Measurements from ENCODE around the gene PIP5K1B.

The PIP5K1B gene

GRCh38 chr9:69023650-69024049 lies 318.6 kb downstream of the PIP5K1B start:
- Histone ChIP-seq H3K27ac (no peak overlapping the region), H3K9me3 (ENCODE audit: low read depth, low read length) (no peaks in the 10 kb centered on the region), H3K36me3 (ENCODE audit: insufficient read depth, low read length) (no peaks in the 10 kb centered on the region), H3K9ac (ENCODE audit: insufficient read length) (no peak overlapping the region), H3K4me3 (no peak overlapping the region)
- no peak for DNase-seq (ENCODE audit: low read depth, low spot score)
- TF ChIP-seq EZH2 (IDR thresholded peaks at IDR 0.05) (no peak), FOXP2 (optimal IDR thresholded peaks at IDR 0.05; ENCODE audit: control extremely low read depth, extremely low read length, insufficient read depth) (no peak), POLR2AphosphoS5 (IDR thresholded peaks at IDR 0.05; ENCODE audit: borderline replicate concordance, low read depth, low read length) (no peak)

- Histone ChIP-seq H3K9me3 (ENCODE audit: low read depth, low read length) (no peaks in the 10 kb centered on the region), H3K9ac (ENCODE audit: insufficient read length) (no peak overlapping the region), H3K36me3 (ENCODE audit: insufficient read depth, low read length) (no peaks in the 10 kb centered on the region), H3K27ac (no peak overlapping the region), H3K4me3 (no peak overlapping the region)
- TF ChIP-seq EZH2 (IDR thresholded peaks at IDR 0.05) (no peak), FOXP2 (optimal IDR thresholded peaks at IDR 0.05; ENCODE audit: control extremely low read depth, extremely low read length, insufficient read depth) (no peak), POLR2AphosphoS5 (IDR thresholded peaks at IDR 0.05; ENCODE audit: borderline replicate concordance, low read depth, low read length) (no peak)
- no peak for DNase-seq (ENCODE audit: low read depth, low spot score)
These were observed 322.5 kb downstream of the PIP5K1B start for GRCh38 chr9:69027355-69028097.

- H3K36me3 ChIP-seq (ENCODE audit: insufficient read depth, low read length), result no peaks in the 10 kb centered on the region
- no peak for TF ChIP-seq POLR2AphosphoS5 (IDR thresholded peaks at IDR 0.05; ENCODE audit: borderline replicate concordance, low read depth, low read length)
- no peak for TF ChIP-seq FOXP2 (optimal IDR thresholded peaks at IDR 0.05; ENCODE audit: control extremely low read depth, extremely low read length, insufficient read depth)
- TF ChIP-seq EZH2 (IDR thresholded peaks at IDR 0.05), result no peak
- H3K27ac ChIP-seq, result no peak overlapping the region
- no peaks in the 10 kb centered on the region for H3K9me3 ChIP-seq (ENCODE audit: low read depth, low read length)
- no peak for DNase-seq (ENCODE audit: low read depth, low spot score)
- H3K4me3 ChIP-seq, result no peak overlapping the region
- no peak overlapping the region for H3K9ac ChIP-seq (ENCODE audit: insufficient read length)
These were observed 323.7 kb downstream of the PIP5K1B start for GRCh38 chr9:69028754-69029153.

- no peak for TF ChIP-seq EZH2 (IDR thresholded peaks at IDR 0.05)
- no peak for TF ChIP-seq FOXP2 (optimal IDR thresholded peaks at IDR 0.05; ENCODE audit: control extremely low read depth, extremely low read length, insufficient read depth)
- no peak for TF ChIP-seq POLR2AphosphoS5 (IDR thresholded peaks at IDR 0.05; ENCODE audit: borderline replicate concordance, low read depth, low read length)
- Histone ChIP-seq H3K36me3 (ENCODE audit: insufficient read depth, low read length) (no peaks in the 10 kb centered on the region), H3K4me3 (no peak overlapping the region), H3K27ac (no peak overlapping the region), H3K9ac (ENCODE audit: insufficient read length) (no peak overlapping the region), H3K9me3 (ENCODE audit: low read depth, low read length) (no peaks in the 10 kb centered on the region)
- DNase-seq (ENCODE audit: low read depth, low spot score), result no peak
These were observed 324.5 kb downstream of the PIP5K1B start for GRCh38 chr9:69029535-69029934.

DNA sequence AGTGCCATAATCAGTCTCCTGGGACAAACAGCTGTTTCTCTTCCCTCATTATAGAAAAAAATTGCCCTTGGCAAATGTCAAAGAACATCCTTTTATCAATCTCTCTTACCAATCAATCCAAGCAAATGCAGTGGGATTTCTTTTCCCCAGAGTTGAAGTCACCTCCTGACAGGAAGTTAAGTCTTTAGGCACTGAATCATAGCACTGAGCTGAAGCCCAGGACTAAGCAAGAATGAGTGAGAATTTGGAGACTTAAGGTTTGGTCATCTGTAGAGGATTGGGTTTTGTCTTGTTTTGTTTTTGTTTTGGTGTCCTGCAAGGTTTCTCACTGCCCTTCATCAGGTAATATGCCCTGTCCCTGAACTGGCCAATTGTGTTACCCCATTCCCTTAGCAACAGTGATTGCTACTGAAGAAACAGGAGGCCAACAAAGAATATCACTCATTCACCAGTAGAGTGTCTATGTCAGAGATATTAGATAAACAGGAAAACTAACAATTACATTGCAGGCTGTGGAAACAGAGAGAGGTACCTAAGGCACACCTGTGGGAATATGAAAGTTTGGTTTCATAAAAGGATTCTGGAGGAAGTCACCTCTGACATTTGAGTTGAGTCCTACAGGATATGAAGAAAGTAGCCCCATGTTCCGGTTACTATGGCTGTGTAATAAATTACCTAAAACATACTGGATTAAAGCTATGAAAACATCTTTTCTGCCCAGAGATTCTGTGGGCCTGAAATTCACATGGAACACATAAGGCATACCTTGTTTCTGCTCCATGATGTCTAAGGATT lies 326.0 kb downstream of the PIP5K1B start:
- no peak for DNase-seq (ENCODE audit: low read depth, low spot score)
- TF ChIP-seq EZH2 (IDR thresholded peaks at IDR 0.05) (no peak), FOXP2 (optimal IDR thresholded peaks at IDR 0.05; ENCODE audit: control extremely low read depth, extremely low read length, insufficient read depth) (no peak), POLR2AphosphoS5 (IDR thresholded peaks at IDR 0.05; ENCODE audit: borderline replicate concordance, low read depth, low read length) (no peak)
- no peak overlapping the region for H3K9ac ChIP-seq (ENCODE audit: insufficient read length)

DNA sequence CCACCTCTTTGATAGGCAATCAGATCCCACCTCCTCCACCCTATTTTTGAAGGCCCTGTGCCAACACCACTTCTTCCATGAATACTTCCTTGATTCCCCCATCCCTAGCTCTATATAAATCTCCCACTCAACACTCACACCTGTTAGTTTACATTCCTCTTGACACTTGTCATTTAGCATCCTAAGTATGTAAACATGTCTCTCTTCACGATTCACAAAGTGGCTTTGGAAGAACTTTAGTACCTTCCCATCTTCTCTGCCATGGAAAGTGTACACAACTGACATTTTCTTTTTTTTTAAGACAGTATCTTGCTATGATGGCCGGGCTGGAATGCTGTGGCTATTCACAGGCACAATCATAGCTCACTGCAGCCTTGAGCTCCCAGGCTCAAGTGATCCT lies 329.0 kb downstream of the PIP5K1B start:
- no peak overlapping the region for H3K4me3 ChIP-seq
- DNase-seq (ENCODE audit: low read depth, low spot score), result no peak
- no peak overlapping the region for H3K9ac ChIP-seq (ENCODE audit: insufficient read length)
- no peaks in the 10 kb centered on the region for H3K9me3 ChIP-seq (ENCODE audit: low read depth, low read length)
- H3K36me3 ChIP-seq (ENCODE audit: insufficient read depth, low read length), result no peaks in the 10 kb centered on the region
- TF ChIP-seq EZH2 (IDR thresholded peaks at IDR 0.05), result no peak
- TF ChIP-seq FOXP2 (optimal IDR thresholded peaks at IDR 0.05; ENCODE audit: control extremely low read depth, extremely low read length, insufficient read depth), result no peak
- no peak for TF ChIP-seq POLR2AphosphoS5 (IDR thresholded peaks at IDR 0.05; ENCODE audit: borderline replicate concordance, low read depth, low read length)
- no peak overlapping the region for H3K27ac ChIP-seq

More for the DNA sequence above, 326.0 kb downstream of the PIP5K1B start:
- Histone ChIP-seq H3K9me3 (ENCODE audit: low read depth, low read length) (no peaks in the 10 kb centered on the region), H3K4me3 (no peak overlapping the region), H3K27ac (no peak overlapping the region), H3K36me3 (ENCODE audit: insufficient read depth, low read length) (no peaks in the 10 kb centered on the region)

GRCh38 chr9:69035438-69036308 lies 330.6 kb downstream of the PIP5K1B start, which contains the start of gene FXN:
TSS of gene FXN (plus strand) at chr9:69035752. CDS start at chr9:69035783, 31 bp downstream.
- TF ChIP-seq FOXP2 (optimal IDR thresholded peaks at IDR 0.05; ENCODE audit: control extremely low read depth, extremely low read length, insufficient read depth) (no peak), POLR2AphosphoS5 (IDR thresholded peaks at IDR 0.05; ENCODE audit: borderline replicate concordance, low read depth, low read length) (peak; percentile 62)
- no peak for DNase-seq (ENCODE audit: low read depth, low spot score)
- Histone ChIP-seq H3K36me3 (ENCODE audit: insufficient read depth, low read length) (no peaks in the 10 kb centered on the region), H3K27ac (no peak within 1 kb of the TSS), H3K9ac (ENCODE audit: insufficient read length) (peak within 1 kb of the TSS; percentile 80), H3K9me3 (ENCODE audit: low read depth, low read length) (no peaks in the 10 kb centered on the region), H3K4me3 (peak within 1 kb of the TSS; percentile 88)
